Esophagus (tissue), 2 donors: Measurements from ENCODE around the gene PAPPA2. TPM values are rescaled to one million over a fixed set of nuclear protein-coding genes. Genes with fewer than 3 reads are reported as not detected.

Experiments used
- H3K27ac ChIP-seq, 2 donors: one replicate each; pipeline ENCODE4 v1.5.1; 2013; ENCODE audit warnings: low read depth in 2 of 2, mild to moderate bottlenecking in 2 of 2, inconsistent platforms in 1 of 2, low read length in 1 of 2, moderate library complexity in 1 of 2
- H3K27me3 ChIP-seq, 2 donors: one replicate each; pipeline ENCODE4 v1.6.1; 2013; ENCODE audit warnings: low read length in 2 of 2, control low read depth in 1 of 2, mild to moderate bottlenecking in 1 of 2; ENCODE audit not compliant: insufficient read depth in 2 of 2, control insufficient read depth in 1 of 2
- H3K36me3 ChIP-seq, 2 donors: one replicate each; pipeline ENCODE4 v1.6.1; 2013; ENCODE audit warnings: low read length in 1 of 2; ENCODE audit not compliant: control insufficient read depth in 2 of 2, insufficient read depth in 2 of 2
- H3K4me1 ChIP-seq, 2 donors: one replicate each; pipeline ENCODE4 v1.6.1; 2013; ENCODE audit warnings: low read length in 1 of 2; ENCODE audit not compliant: control insufficient read depth in 2 of 2, insufficient read depth in 2 of 2
- H3K4me3 ChIP-seq, 2 donors: one replicate each; pipeline ENCODE4 v1.5.1; 2013; ENCODE audit warnings: low read length in 2 of 2, mild to moderate bottlenecking in 2 of 2, low read depth in 1 of 2, moderate library complexity in 1 of 2
- H3K9me3 ChIP-seq, 2 donors: one replicate each; pipeline ENCODE4 v1.6.1; 2013; ENCODE audit warnings: mild to moderate bottlenecking in 2 of 2, low read depth in 1 of 2, low read length in 1 of 2, moderate library complexity in 1 of 2; ENCODE audit not compliant: control insufficient read depth in 2 of 2, insufficient read depth in 1 of 2
- WGBS, 2 donors: extraction: QIAGEN DNeasy Blood & Tissue Kit; methylation state at CpG; one replicate each; pipeline ENCODE4 v1.1.7; 2013; 5-methylcytosine and 5-hydroxymethylcytosine counted together
- polyA plus RNA-seq, 2 donors: library from polyadenylated mRNA; stranded (reverse); fragments of 200-250 nt; gene quantifications; one replicate each; pipeline ENCODE4 v1.2.3, GENCODE V29; 2013
- donor health status: healthy with polysubstance abuse.
- donor health status: Bipolar disorder and iron deficiency.

Gene PAPPA2
- polyA plus RNA-seq, 2 donors: under 0.01 TPM; not detected in 1

- 70 to 76% methylated on average over 12 of the region's 12 CpGs for WGBS, 2 donors
- H3K27me3 ChIP-seq: no peaks in the 10 kb centered on the region
- H3K36me3 ChIP-seq: no peaks in the 10 kb centered on the region
These were observed 416.0 kb downstream of the PAPPA2 start for GRCh38 chr1:176878750-176879536.

GRCh38 chr1:176879784-176880620 is 417.0 kb downstream of the PAPPA2 start:
- Histone ChIP-seq H3K4me3 (no peak overlapping the region), H3K27me3 (no peaks in the 10 kb centered on the region), H3K36me3 (no peaks in the 10 kb centered on the region), H3K27ac (no peak overlapping the region), H3K4me1 (no peaks in the 10 kb centered on the region), H3K9me3 (no peaks in the 10 kb centered on the region)
- 93 to 95% methylated on average over 13 of the region's 13 CpGs for WGBS, 2 donors

More at GRCh38 chr1:176878750-176879536, 416.0 kb downstream of the PAPPA2 start:
- Histone ChIP-seq H3K4me1 (no peaks in the 10 kb centered on the region), H3K4me3 (no peak overlapping the region), H3K27ac (no peak overlapping the region), H3K9me3 (no peaks in the 10 kb centered on the region)

GRCh38 chr1:176880955-176881595 is 418.1 kb downstream of the PAPPA2 start:
- WGBS, 2 donors: 12 to 20% methylated on average over 9 of the region's 9 CpGs
- H3K36me3 ChIP-seq: no peaks in the 10 kb centered on the region
- no peaks in the 10 kb centered on the region for H3K9me3 ChIP-seq
- H3K4me1 ChIP-seq: no peaks in the 10 kb centered on the region
- no peak overlapping the region for H3K27ac ChIP-seq
- H3K4me3 ChIP-seq: no peak overlapping the region
- no peaks in the 10 kb centered on the region for H3K27me3 ChIP-seq

GRCh38 chr1:176884286-176884685 is 421.3 kb downstream of the PAPPA2 start:
- Histone ChIP-seq H3K27ac (no peak overlapping the region), H3K4me3 (no peak overlapping the region), H3K9me3 (no peaks in the 10 kb centered on the region), H3K4me1 (no peaks in the 10 kb centered on the region), H3K27me3 (no peaks in the 10 kb centered on the region), H3K36me3 (no peaks in the 10 kb centered on the region)
- 59 to 70% methylated on average over 4 of the region's 4 CpGs for WGBS, 2 donors

GRCh38 chr1:176884911-176885310 is 421.9 kb downstream of the PAPPA2 start:
- WGBS, 2 donors: 63 to 88% methylated on average over 1 of the region's 1 CpG
- Histone ChIP-seq H3K27ac (no peak overlapping the region), H3K4me3 (no peak overlapping the region), H3K4me1 (no peaks in the 10 kb centered on the region), H3K27me3 (no peaks in the 10 kb centered on the region), H3K36me3 (no peaks in the 10 kb centered on the region), H3K9me3 (no peaks in the 10 kb centered on the region)

GRCh38 chr1:176885341-176885740 is 422.4 kb downstream of the PAPPA2 start:
- WGBS, 2 donors: 66 to 76% methylated on average over 3 of the region's 3 CpGs
- Histone ChIP-seq H3K9me3 (no peaks in the 10 kb centered on the region), H3K36me3 (no peaks in the 10 kb centered on the region), H3K4me1 (no peaks in the 10 kb centered on the region), H3K27ac (no peak overlapping the region), H3K4me3 (no peak overlapping the region), H3K27me3 (no peaks in the 10 kb centered on the region)

- H3K27me3 ChIP-seq: no peaks in the 10 kb centered on the region
- WGBS, 2 donors: 60 to 70% methylated on average over 2 of the region's 2 CpGs
These were observed 422.8 kb downstream of the PAPPA2 start for GRCh38 chr1:176885751-176886150.

GRCh38 chr1:176888471-176889032 is 425.6 kb downstream of the PAPPA2 start:
- no peaks in the 10 kb centered on the region for H3K27me3 ChIP-seq
- H3K4me1 ChIP-seq: no peaks in the 10 kb centered on the region
- 80 to 86% methylated on average over 3 of the region's 3 CpGs for whole genome bisulfite sequencing, 2 donors
- no peak overlapping the region for H3K27ac ChIP-seq
- H3K36me3 ChIP-seq: no peaks in the 10 kb centered on the region
- no peak overlapping the region for H3K4me3 ChIP-seq
- no peaks in the 10 kb centered on the region for H3K9me3 ChIP-seq

More at GRCh38 chr1:176885751-176886150, 422.8 kb downstream of the PAPPA2 start:
- Histone ChIP-seq H3K9me3 (no peaks in the 10 kb centered on the region), H3K27ac (no peak overlapping the region), H3K36me3 (no peaks in the 10 kb centered on the region), H3K4me3 (no peak overlapping the region), H3K4me1 (no peaks in the 10 kb centered on the region)

GRCh38 chr1:176893625-176894352 is 430.8 kb downstream of the PAPPA2 start:
- 56 to 58% methylated on average over 7 of the region's 7 CpGs for WGBS, 2 donors
- Histone ChIP-seq H3K27ac (no peak overlapping the region), H3K36me3 (no peaks in the 10 kb centered on the region), H3K9me3 (no peaks in the 10 kb centered on the region), H3K4me3 (no peak overlapping the region), H3K4me1 (no peaks in the 10 kb centered on the region), H3K27me3 (no peaks in the 10 kb centered on the region)
